Effector memory CD8-positive, alpha-beta T cell (primary cell): ENCODE measurements around the gene NGLY1.

Source experiments
- ATAC-seq: fragments of 150-1000 bp; cut with Tn5 transposase; replicated peaks from 2 replicates; pipeline ENCODE4 v1.10.0; 2021; ENCODE audit warnings: mild to moderate bottlenecking, moderate library complexity
- DNase-seq, 3 experiments: peaks; one replicate each; pipeline ENCODE4 v3.0.0; 2021
- H3K27ac Mint-ChIP-seq, 2 donors: one replicate each; pipeline ENCODE4 v1.8.0; 2022; ENCODE audit warnings: mild to moderate bottlenecking in 2 of 2, mixed read lengths in 2 of 2, moderate library complexity in 2 of 2
- H3K27me3 Mint-ChIP-seq, 2 donors: one replicate each; pipeline ENCODE4 v1.8.0; 2022; ENCODE audit warnings: mixed read lengths in 2 of 2
- H3K36me3 Mint-ChIP-seq: one replicate; pipeline ENCODE4 v1.8.0; 2022; ENCODE audit warnings: mild to moderate bottlenecking, moderate library complexity, mixed read lengths; ENCODE audit not compliant: insufficient read depth
- H3K4me1 Mint-ChIP-seq, 2 donors: one replicate each; pipeline ENCODE4 v1.8.0; 2022; ENCODE audit warnings: low read depth in 2 of 2, mixed read lengths in 2 of 2
- H3K4me3 Mint-ChIP-seq, 2 donors: one replicate each; pipeline ENCODE4 v1.8.0; 2022; ENCODE audit warnings: mild to moderate bottlenecking in 2 of 2, mixed read lengths in 2 of 2, moderate library complexity in 2 of 2
- H3K9me3 Mint-ChIP-seq, 2 donors: one replicate each; pipeline ENCODE4 v1.8.0; 2022; ENCODE audit warnings: mixed read lengths in 2 of 2

The NGLY1 gene

DNA sequence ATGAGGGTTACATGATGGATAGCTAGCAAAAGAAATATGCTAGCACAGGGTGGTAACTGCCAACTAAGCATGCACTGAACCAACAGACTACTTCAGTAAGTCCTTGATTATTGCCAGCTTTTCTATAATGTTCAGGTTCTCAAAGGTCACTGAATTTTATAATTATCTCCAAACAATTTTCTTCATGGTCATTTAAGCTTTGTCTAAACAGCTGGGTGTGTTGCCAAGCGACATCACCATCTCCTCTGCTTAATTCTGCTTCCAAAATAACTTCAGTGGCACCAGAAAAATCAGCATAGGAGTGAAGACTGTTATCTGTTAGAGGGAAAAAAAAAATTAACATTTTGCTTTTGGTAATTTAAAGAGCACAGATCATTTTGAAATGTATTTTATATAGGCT is 63.9 kb downstream of the NGLY1 start:
- H3K9me3 Mint-ChIP-seq, result no peaks in the 10 kb centered on the region
- H3K27ac Mint-ChIP-seq, result no peak overlapping the region
- no peaks in the 10 kb centered on the region for H3K27me3 Mint-ChIP-seq
- ATAC-seq (no peak), DNase-seq (no peak)
- no peaks in the 10 kb centered on the region for H3K36me3 Mint-ChIP-seq
- no peak overlapping the region for H3K4me3 Mint-ChIP-seq
- no peaks in the 10 kb centered on the region for H3K4me1 Mint-ChIP-seq

DNA sequence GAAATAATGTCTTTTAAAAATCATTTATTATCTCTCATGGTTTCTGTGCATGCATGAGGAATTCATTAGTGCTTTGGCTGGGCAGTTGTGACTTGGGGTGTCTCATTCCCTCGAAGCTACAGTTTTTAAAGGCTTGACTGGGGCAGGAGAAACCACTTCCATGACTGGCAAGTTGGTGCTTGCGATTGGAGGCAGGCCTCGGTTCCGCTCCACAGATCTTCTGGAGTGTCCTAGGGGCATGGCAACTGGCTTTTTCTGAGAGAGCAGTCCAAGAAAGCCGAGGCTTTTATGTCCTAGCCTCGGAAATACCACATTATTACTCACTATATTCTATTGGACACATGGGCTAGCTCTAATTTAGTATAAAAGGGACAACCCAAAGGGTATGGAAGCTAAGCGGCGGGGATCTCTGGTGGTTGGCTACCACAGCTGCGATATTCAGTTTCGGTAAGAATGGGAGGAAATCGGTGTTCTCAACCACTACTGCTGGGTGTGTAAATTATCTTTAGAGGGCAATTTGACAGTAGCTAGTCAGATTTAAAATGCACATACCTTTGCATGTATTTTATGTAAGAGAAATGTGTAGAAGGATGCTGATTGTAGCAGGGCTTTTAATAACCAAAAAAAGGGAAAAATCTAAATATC is 69.8 kb downstream of the NGLY1 start:
- ATAC-seq (no peak), DNase-seq (no peak)
- Mint-ChIP-seq H3K4me1 (no peaks in the 10 kb centered on the region), H3K36me3 (no peaks in the 10 kb centered on the region), H3K27ac (no peak overlapping the region), H3K4me3 (no peak overlapping the region), H3K9me3 (no peaks in the 10 kb centered on the region), H3K27me3 (peaks cover 0 to 18% of the 10 kb centered on the region in 2 donors)

DNA sequence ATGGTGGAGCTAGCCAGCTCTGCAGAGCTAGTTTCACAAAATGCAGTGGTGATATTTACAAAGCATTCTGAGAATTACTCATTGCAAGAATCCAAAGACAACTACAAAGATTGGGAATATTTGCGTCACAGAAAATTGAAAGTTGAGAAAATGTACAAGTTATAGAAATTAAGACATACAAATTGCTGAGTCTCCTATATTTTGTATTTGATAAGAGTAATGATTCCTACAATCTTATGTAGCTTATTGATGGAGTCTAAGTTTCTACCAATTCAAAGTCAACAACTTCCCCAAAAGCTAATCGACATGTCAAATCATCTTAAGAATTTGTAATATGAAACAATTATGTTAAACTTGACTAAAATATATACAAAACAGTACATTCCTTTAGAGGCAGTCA is 72.2 kb downstream of the NGLY1 start:
- Mint-ChIP-seq H3K36me3 (no peaks in the 10 kb centered on the region), H3K27me3 (peaks cover 11 to 37% of the 10 kb centered on the region in 2 donors), H3K9me3 (no peaks in the 10 kb centered on the region), H3K4me1 (no peaks in the 10 kb centered on the region), H3K27ac (no peak overlapping the region), H3K4me3 (no peak overlapping the region)
- no peak for ATAC-seq
- DNase-seq, result no peak

DNA sequence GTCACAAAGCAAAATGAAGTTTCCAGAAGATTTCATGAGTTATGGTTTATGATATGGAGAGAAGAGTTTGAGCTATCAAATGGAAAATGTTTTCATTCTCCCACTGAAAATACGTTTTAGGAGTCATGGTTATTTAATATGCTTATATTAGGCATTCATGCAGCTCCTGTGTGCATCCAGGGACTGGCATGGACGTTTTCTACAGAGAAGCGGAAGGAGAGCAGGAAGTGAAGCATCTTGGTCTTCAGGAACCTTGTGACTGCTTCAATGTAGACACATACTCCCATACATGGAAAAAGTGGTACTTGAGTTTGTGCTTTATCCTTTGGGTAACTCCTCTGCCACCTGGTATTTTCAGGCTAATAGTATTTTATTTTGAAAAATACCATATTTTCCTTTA is 75.2 kb downstream of the NGLY1 start:
- Mint-ChIP-seq H3K27ac (no peak overlapping the region), H3K4me1 (no peaks in the 10 kb centered on the region), H3K9me3 (no peaks in the 10 kb centered on the region), H3K36me3 (no peaks in the 10 kb centered on the region), H3K27me3 (peaks cover 35 to 59% of the 10 kb centered on the region in 2 donors), H3K4me3 (no peak overlapping the region)
- ATAC-seq (no peak), DNase-seq (no peak)

DNA sequence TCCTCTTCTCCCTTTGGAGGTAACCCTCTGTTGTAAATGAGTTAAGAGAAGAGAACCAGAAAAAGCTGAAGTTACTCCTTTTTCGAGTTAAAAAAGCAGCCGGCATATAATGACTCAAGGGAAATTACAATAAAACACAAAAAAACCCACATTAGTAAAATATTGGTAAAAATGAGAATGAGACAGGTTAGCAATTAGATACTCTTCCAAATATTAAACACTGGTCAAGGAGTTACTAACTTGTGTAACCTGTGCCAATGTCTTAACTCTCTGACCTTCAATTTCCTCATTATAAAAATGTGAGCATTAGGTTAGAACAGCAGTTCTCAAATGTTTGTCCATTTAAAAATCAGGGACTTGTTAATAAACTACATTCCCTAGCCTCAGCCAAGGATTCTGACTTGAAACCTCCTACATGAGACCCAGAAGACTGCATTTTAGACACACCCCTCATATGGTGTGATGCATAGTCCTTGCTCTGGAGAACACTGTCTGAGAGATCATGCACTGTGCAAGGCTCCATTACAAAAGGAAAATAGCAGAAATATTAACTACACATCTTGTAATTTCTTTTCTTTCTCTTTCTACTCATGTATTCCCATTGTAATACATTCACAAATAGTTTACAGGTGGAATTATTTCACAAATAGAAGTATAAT is 75.8 kb downstream of the NGLY1 start:
- Mint-ChIP-seq H3K4me1 (no peaks in the 10 kb centered on the region), H3K4me3 (no peak overlapping the region), H3K36me3 (no peaks in the 10 kb centered on the region), H3K27ac (no peak overlapping the region), H3K9me3 (no peaks in the 10 kb centered on the region), H3K27me3 (peaks cover 42 to 66% of the 10 kb centered on the region in 2 donors)
- no peak for ATAC-seq
- DNase-seq, result no peak

DNA sequence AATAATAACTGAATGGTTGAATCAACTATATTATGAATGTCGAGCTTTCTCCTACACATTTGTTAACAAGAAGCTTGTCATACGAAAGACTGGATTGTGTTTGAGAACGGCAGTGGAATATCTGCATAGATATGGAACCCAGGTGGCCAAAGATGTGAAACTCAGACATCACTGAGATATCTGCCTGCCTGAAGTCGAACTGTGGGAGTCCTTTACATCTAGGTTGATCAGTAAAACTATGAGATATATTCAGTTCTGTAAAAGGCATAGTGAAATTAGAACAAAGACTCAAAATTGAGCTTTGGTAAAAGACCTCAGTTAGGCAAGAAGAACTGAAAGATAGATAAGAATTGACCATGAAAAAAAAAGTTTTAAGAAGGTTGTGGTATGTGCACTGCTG is 77.0 kb downstream of the NGLY1 start:
- H3K4me3 Mint-ChIP-seq, result no peak overlapping the region
- no peaks in the 10 kb centered on the region for H3K36me3 Mint-ChIP-seq
- no peak for ATAC-seq
- H3K27ac Mint-ChIP-seq, result no peak overlapping the region
- no peaks in the 10 kb centered on the region for H3K4me1 Mint-ChIP-seq
- peaks cover 44 to 68% of the 10 kb centered on the region in 2 donors for H3K27me3 Mint-ChIP-seq
- no peak for DNase-seq
- no peaks in the 10 kb centered on the region for H3K9me3 Mint-ChIP-seq

DNA sequence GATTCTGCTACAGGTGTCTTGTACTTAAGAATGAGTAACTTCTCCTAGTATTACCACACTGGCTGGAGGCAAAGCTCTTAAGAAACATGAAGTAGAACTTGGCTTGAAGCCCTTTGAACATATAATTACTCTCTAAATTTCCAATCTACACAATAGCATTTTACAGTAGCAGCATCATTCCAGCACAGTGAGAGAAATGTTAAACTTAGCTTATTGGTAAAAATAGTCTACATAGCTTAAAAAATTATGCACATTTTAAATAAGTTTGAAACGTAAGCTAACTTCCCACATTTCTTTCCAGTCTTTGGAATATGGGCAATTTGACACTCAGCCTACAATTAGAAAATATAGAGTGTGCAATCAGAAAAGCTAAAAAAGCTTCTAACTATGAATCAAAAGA is 85.7 kb downstream of the NGLY1 start:
- Mint-ChIP-seq H3K27ac (no peak overlapping the region), H3K4me3 (no peak overlapping the region), H3K4me1 (no peaks in the 10 kb centered on the region), H3K36me3 (no peaks in the 10 kb centered on the region), H3K9me3 (no peaks in the 10 kb centered on the region), H3K27me3 (peaks cover 4 to 15% of the 10 kb centered on the region in 2 donors)
- DNase-seq (no peak), ATAC-seq (no peak)

DNA sequence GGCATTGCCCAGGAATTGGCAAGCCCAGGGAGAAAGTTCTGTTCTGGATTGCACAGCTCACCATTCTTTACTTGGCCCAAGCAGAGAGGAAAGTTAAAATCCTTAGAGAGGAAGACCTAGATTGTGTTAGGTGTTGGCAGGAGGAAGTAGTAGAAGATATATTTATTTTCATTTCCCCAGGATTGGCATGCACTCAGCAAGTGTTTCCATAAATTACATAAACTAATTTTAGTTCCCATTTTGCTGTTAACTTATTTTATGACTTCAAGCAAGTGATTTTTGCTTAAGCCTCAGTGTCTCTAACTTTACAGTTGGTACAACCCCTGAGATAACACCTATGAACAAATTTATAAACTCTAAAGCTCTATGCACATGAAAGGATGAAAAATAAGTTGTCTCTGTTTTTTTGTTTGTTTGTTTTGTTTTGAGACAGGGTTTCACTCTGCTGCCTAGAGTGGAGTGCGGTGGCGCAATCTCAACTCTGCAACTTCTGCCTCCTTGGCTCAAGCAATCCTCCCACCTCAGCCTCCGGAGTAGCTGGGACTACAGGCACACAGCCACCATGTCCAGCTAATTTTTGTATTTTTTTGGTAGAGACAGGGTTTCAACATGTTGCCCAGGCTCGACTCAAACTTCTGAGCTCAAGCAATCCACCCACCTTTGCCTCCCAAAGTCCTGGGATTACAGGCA is 87.4 kb downstream of the NGLY1 start:
- no peaks in the 10 kb centered on the region for H3K4me1 Mint-ChIP-seq
- H3K36me3 Mint-ChIP-seq, result no peaks in the 10 kb centered on the region
- DNase-seq (no peak), ATAC-seq (no peak)
- no peak overlapping the region for H3K27ac Mint-ChIP-seq
- no peaks in the 10 kb centered on the region for H3K9me3 Mint-ChIP-seq
- no peak overlapping the region for H3K4me3 Mint-ChIP-seq
- peaks cover 10 to 14% of the 10 kb centered on the region in 2 donors for H3K27me3 Mint-ChIP-seq

DNA sequence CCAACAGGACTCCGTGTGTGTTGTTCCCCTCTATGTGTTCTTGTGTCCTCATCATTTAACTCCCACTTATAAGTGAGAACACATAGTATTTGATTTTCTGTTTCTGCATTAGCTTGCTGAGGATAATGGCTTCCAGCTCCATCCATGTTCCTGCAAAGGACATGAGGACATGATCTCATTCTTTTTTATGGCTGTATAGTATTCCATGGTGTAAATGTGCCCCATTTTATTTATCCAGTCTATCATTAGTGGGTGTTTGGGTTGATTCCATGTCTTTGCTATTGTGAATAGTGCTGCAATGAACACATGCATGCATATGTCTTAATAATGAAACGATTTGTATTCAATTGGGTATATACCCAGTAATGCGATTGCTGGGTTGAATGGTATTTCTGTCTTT is 90.0 kb downstream of the NGLY1 start:
- ATAC-seq, result no peak
- Mint-ChIP-seq H3K36me3 (no peaks in the 10 kb centered on the region), H3K4me1 (no peaks in the 10 kb centered on the region), H3K4me3 (no peak overlapping the region), H3K27ac (no peak overlapping the region), H3K27me3 (peaks cover 25 to 29% of the 10 kb centered on the region in 2 donors), H3K9me3 (no peaks in the 10 kb centered on the region)
- no peak for DNase-seq

DNA sequence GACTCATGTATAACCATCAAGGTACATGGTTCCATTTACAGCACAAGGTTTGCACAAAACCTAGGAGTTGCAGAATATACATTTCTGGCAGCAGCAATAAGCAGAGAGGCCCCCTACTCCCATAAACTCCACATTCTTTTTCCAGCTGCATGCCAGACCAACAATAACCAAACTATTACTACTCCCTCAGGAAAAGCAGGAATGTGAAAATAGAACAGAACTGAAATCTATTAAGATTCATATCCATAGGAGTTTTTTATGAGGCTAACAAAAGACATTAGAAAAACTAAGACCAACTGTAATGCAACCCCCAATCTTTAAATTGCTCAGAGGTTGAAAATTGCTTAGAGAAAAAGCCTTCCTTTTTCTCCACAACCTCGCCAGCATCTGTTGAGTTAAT is 90.9 kb downstream of the NGLY1 start:
- H3K9me3 Mint-ChIP-seq, result no peaks in the 10 kb centered on the region
- H3K4me3 Mint-ChIP-seq, result no peak overlapping the region
- H3K36me3 Mint-ChIP-seq, result no peaks in the 10 kb centered on the region
- no peak for ATAC-seq
- DNase-seq, result no peak
- H3K27me3 Mint-ChIP-seq, result peaks cover 28 to 29% of the 10 kb centered on the region in 2 donors
- no peaks in the 10 kb centered on the region for H3K4me1 Mint-ChIP-seq
- no peak overlapping the region for H3K27ac Mint-ChIP-seq

DNA sequence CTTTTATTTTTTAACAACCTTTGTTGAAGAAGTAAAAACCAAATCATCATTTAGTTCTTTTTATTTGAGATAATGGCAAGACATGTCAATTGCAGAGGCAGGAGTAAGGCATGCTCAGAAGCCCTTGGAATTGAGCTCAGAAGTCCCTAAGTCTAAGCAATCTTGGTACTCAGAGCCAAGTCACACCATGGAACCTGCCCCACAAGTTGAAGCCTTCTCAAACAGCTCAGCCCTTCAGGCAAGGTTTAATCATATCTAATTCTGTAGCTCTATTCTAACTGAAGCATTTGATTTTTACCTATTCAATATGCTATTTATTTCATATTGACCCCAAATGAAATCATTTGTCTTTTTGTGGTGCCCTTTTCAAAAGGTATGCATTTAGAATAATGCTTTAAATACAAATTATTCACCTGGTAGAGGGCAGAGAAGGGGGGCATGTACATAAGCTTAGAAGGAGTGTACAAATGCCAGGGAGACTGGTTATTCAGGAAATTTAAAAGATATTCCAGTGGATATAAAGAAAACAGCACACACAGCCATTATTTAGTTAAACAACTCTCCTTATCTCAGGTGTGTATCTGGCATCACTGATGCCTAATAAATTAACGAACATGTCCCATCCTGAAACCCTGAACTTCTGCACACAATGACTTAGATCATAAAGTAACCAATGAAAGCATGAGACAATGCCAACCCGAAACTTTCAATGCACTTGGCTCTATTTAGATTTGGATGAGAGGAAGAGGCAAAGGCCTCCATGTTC is 92.3 kb downstream of the NGLY1 start:
- Mint-ChIP-seq H3K27me3 (peaks cover 25 to 28% of the 10 kb centered on the region in 2 donors), H3K9me3 (no peaks in the 10 kb centered on the region), H3K27ac (no peak overlapping the region), H3K36me3 (no peaks in the 10 kb centered on the region), H3K4me1 (no peaks in the 10 kb centered on the region), H3K4me3 (no peak overlapping the region)
- ATAC-seq (no peak), DNase-seq (no peak)

DNA sequence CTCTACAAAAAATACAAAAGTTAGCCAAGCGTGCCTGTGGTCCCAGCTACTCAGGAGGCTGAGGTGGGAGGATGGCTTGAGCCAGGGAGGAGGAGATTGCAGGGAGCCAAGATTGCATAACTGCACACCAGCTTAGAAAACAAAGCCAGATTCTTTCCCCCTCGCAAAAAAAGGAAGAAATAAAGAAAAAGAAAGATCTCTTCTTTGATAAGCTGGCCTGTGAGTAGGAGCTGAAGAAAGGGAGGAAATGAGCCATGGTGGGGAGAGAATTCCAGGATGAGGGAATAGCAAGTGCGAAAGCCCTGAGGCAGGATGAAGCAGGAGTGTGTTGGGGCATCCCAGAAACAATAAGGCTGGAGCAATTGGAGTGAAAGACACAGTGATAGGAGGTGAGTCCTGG is 94.0 kb downstream of the NGLY1 start:
- Mint-ChIP-seq H3K36me3 (no peaks in the 10 kb centered on the region), H3K4me3 (no peak overlapping the region), H3K4me1 (no peaks in the 10 kb centered on the region), H3K27ac (no peak overlapping the region), H3K9me3 (no peaks in the 10 kb centered on the region), H3K27me3 (peaks cover 25 to 28% of the 10 kb centered on the region in 2 donors)
- ATAC-seq, result no peak
- DNase-seq, result no peak

DNA sequence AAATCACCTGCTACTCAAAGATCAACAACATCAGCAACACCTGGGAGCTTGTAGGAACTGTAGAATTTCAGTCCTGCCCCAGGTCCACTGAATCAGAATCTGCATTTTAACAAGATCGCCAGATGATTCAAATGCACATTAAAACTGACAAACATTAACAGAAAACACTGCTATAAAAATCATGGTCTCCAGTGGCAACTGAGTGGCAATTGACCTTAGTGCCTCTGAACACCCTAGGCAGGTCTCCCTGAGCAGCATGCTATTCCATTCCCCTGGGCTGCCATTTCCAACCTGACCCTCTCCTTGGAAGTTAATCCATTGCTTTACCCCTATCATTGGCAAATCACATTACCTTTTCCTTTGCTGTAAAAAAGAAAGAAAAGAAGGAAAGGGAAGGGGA is 95.5 kb downstream of the NGLY1 start:
- no peaks in the 10 kb centered on the region for H3K4me1 Mint-ChIP-seq
- H3K9me3 Mint-ChIP-seq, result no peaks in the 10 kb centered on the region
- no peak overlapping the region for H3K4me3 Mint-ChIP-seq
- H3K36me3 Mint-ChIP-seq, result peaks cover 4% of the 10 kb centered on the region
- DNase-seq (no peak), ATAC-seq (no peak)
- peaks cover 25 to 28% of the 10 kb centered on the region in 2 donors for H3K27me3 Mint-ChIP-seq
- H3K27ac Mint-ChIP-seq, result no peak overlapping the region
